Erythroblast (primary cell): ENCODE measurements around the gene NPIPB2.
"Not testable (repeated sequence)": the region's sequence is repeated elsewhere in the genome, so short reads cannot be mapped to it uniquely, and the experiment has no call there.

Experiments used
- GATA1 ChIP-seq: IDR thresholded peaks from 2 replicates; pipeline ENCODE4 v1.6.1; 2011; ENCODE audit warnings: low read depth, mild to moderate bottlenecking, control low read depth, low read length, moderate library complexity
- POLR2A ChIP-seq: IDR thresholded peaks from 2 replicates; pipeline ENCODE4 v1.6.1; 2011; ENCODE audit warnings: mild to moderate bottlenecking, low read length

DNA sequence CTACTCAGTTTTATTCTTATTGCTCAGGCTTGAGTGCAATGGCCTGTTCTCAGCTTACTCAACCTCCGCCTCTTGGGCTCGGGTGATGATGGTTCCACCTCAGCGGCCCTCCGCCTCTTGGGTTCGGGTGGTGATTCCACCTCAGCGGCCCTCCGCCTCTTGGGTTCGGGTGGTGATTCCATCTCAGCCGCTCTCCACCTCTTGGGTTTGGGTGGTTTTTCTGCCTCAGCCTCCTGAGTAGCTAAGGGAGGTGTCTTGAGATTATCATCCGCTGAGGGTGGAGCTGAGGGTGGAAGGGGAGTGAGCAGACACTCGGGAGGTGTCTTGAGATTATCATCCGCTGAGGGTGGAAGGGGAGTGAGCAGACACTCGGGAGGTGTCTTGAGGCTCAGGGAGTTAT, 14.5 kb downstream of the NPIPB2 start:
- not testable (repeated sequence) for TF ChIP-seq POLR2A, GATA1
